ENCODE data around the gene CSNK1G1.
"Not testable (repeated sequence)": the region's sequence is repeated elsewhere in the genome, so short reads cannot be mapped to it uniquely, and the experiment has no call there.

The CSNK1G1 gene

GRCh38 chr15:64236156-64236894, 119.6 kb downstream of the CSNK1G1 start:
- no peak for DNase-seq

GRCh38 chr15:64235552-64235951, 120.4 kb downstream of the CSNK1G1 start:
- DNase-seq, result no peak

GRCh38 chr15:64233299-64233698, 122.7 kb downstream of the CSNK1G1 start:
- DNase-seq, result no peak

- peak; percentile 75 for DNase-seq
Measured at GRCh38 chr15:64232400-64232799, 123.6 kb downstream of the CSNK1G1 start.

- DNase-seq, result no peak
Measured at GRCh38 chr15:64229129-64229724, 126.7 kb downstream of the CSNK1G1 start.

- DNase-seq, result no peak
Measured at GRCh38 chr15:64225804-64226203, 130.2 kb downstream of the CSNK1G1 start.

- peak; percentile 66 for DNase-seq
Measured at GRCh38 chr15:64224511-64224910, 131.5 kb downstream of the CSNK1G1 start.

GRCh38 chr15:64223882-64224281, 132.1 kb downstream of the CSNK1G1 start:
- no peak for DNase-seq

- DNase-seq, result no peak
Measured at GRCh38 chr15:64222573-64223366, 133.2 kb downstream of the CSNK1G1 start.

- DNase-seq, result not testable (repeated sequence)
Measured at GRCh38 chr15:64221911-64222310, 134.1 kb downstream of the CSNK1G1 start.

GRCh38 chr15:64217429-64217750, 138.6 kb downstream of the CSNK1G1 start:
- not testable (repeated sequence) for DNase-seq

- DNase-seq, result no peak
Measured at GRCh38 chr15:64216730-64217428, 139.1 kb downstream of the CSNK1G1 start.

GRCh38 chr15:64216196-64216595, 139.8 kb downstream of the CSNK1G1 start:
- DNase-seq, result no peak

- no peak for DNase-seq
Measured at GRCh38 chr15:64213646-64214045, 142.3 kb downstream of the CSNK1G1 start.

- DNase-seq, result no peak
Measured at GRCh38 chr15:64211696-64212095, 144.3 kb downstream of the CSNK1G1 start.

- DNase-seq, result no peak
Measured at GRCh38 chr15:64210371-64210770, 145.6 kb downstream of the CSNK1G1 start.

- peak; percentile 40 for DNase-seq
Measured at GRCh38 chr15:64209680-64210334, 146.2 kb downstream of the CSNK1G1 start.

GRCh38 chr15:64205202-64205601, 150.8 kb downstream of the CSNK1G1 start:
- DNase-seq, result no peak

GRCh38 chr15:64197425-64197824, 158.5 kb downstream of the CSNK1G1 start:
- DNase-seq, result peak; percentile 13

GRCh38 chr15:64193971-64194370, 162.0 kb downstream of the CSNK1G1 start:
- no peak for DNase-seq

- DNase-seq, result no peak
Measured at GRCh38 chr15:64191971-64192830, 163.8 kb downstream of the CSNK1G1 start.

All from fibroblast of skin of abdomen (primary cell).